GM12873 (cell line): ENCODE results near the gene LITAFD.

Experiments
- CTCF ChIP-seq: IDR thresholded peaks from 2 replicates; pipeline ENCODE4 v1.5.1; 2012; ENCODE audit warnings: low read depth, mild to moderate bottlenecking, moderate library complexity, low read length, control low read depth; ENCODE audit not compliant: insufficient read depth; ENCODE audit errors: missing control alignments

LITAFD gene

DNA sequence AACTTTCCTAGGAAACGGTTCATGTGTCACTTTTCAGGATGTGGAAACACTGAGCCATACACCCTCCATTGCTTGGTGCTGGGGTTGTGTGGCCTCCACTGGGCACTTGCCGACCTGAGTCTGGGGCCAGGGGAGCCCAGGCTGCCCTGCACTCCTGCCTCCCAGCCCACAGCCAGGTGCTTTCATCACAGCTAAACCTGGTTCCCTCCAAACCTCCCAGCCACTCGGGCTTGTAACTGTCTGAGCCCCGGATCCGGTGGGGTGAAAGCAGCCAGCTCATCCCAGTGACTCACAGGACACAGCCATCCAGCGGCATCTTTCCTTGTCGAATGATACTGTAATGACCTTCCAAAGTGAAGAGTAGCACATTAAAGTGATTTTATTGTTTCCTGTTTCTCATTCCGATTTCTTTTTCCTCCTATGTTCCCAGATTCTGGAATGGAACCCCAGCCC is 33.2 kb upstream of the LITAFD start:
- no peak for TF ChIP-seq CTCF

DNA sequence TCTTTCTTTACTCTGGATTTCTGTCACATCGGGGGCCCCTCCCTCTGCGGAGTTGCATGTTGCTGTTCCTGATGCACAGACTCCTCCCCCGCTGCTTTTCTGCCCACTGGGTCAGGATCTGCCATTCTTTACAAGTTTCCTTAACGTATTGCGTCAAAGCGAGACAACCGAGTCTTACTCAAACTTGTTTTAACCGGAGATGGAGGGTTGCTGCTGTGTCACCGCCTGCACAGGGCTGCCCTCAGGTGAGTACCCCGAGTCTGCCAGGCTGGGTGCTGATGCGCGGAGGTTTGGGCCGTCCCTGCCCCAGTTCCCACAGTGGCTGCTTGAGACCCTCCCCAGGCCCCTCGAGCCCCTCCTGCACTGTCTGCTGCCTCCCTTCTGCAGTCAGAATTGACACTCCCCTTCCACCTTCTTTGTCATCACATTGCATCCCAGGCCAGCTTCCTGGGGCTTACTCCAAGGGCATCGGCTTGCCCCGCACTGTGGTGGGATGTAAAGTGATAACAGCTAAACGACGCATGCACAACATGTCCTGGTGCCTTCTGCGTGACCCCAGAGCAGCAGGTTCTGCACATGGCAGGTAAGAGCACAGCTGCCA is 32.6 kb upstream of the LITAFD start:
- TF ChIP-seq CTCF, result no peak

GRCh38 chr16:8850279-8850885 is 31.8 kb upstream of the LITAFD start:
- TF ChIP-seq CTCF, result no peak

DNA sequence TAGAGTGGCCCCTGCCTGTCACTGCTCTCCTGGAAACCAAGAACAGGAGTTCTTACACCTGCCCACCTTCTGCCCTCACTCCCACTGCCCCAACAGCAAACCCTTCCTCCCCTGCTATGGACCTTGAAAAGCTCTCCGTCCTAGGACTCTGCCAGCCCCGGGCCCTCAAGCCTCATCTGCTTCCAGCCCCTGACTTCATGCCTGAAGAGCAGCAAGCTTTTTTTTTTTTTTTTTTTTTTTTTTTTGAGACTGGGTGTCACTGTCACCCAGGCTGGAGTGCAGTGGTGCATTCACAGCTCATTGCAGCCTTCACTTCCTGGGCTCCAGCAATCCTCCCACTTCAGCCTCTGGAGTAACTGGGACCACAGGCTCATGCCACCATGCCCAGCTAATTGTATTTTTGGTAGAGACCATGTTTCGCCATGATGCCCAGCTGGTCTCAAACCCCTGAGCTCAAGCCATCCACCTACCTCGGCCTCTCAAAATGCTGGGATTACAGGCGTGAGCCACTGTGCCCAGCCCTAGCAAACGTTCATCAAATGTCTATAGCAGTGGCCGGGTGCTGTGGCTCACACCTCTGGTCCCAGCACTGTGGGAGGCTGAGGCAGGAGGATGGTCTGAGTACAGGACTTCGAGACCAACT is 30.3 kb upstream of the LITAFD start:
- no peak for TF ChIP-seq CTCF

GRCh38 chr16:8852534-8852933 is 29.6 kb upstream of the LITAFD start:
- no peak for TF ChIP-seq CTCF

DNA sequence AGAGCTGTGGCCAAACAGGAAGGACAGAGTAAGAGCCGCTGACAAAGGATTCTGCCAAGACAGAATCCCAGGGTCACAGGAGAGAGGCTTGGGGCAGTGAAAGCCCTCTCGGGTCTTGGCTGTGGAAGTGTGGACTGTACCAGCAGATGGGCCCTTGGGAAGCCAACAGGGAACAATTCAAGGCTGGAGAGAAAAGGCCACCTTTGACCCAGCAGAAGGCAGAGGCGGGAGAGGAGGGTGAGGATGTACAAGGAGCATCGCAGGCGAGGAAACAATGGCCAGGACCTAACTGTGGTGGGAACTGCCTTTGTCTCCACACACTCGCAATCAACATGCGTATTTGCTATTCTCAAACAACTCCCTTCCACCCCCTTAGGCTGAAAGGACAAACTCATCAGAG is 29.0 kb upstream of the LITAFD start:
- no peak for TF ChIP-seq CTCF

DNA sequence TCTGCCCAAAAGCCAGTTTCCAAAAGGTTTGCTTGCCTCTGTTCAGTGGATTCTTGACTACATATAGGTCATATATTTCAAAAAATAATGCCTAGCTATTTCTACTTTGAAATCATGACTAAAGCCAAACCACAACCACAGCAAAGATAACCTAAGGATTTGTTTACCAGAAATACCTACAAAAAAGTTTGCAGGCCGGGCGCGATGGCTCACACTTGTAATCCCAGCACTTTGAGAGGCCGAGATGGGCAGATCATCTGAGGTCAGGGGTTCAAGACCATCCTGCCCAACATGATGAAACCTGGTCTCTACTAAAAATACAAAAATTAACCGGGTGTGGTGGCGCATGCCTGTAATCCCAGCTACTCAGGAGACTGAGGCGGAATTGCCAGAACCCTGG is 28.5 kb upstream of the LITAFD start:
- no peak for TF ChIP-seq CTCF
